ENCODE data around the gene C11orf86. TPM values are rescaled to one million over a fixed set of nuclear protein-coding genes. Genes with fewer than 3 reads are reported as not detected.
A peak's percentile ranks its signal among the peaks of the same experiment; 100 is the strongest.

Gene C11orf86
- total and polyA plus RNA-seq, 2 donors, result not detected

DNA sequence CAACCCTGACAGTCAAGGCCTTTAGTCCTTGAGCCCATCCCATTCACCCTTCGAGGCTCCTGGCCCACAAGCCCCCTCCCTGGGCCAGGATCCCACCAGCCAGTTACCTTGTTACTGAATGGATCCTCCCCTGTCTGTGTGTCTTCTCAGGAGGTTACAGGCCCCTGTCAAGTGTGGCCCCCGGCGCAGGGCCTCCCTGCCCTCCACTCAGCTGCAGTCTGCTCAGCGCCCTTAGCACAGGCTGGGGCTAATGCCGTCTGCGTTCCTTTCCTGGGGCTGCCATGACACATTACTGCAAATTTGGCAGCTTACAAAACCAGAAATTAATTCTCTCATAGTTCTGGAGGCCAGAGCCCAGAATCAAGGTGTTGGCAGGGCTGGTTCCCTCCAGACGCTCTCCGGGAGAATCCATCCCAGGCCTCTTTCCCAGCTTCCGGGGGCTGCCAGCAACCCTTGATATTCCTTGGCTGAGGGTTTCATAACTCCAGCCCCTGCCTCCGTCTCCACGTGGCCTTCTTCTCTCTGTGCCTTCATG, 38.5 kb downstream of the C11orf86 start:
- no peak overlapping the region for H3K4me3 ChIP-seq (ENCODE audit: low read depth, low read length)
- H3K27ac ChIP-seq (ENCODE audit: low read depth), result no peak overlapping the region
- 84% methylated on average over 11 of the region's 11 CpGs for WGBS
- no peaks in the 10 kb centered on the region for H3K4me1 ChIP-seq (ENCODE audit: insufficient read depth)
- DNase-seq (ENCODE audit: extremely low spot score), result no peak
- H3K36me3 ChIP-seq (ENCODE audit: insufficient read depth), result no peaks in the 10 kb centered on the region

DNA sequence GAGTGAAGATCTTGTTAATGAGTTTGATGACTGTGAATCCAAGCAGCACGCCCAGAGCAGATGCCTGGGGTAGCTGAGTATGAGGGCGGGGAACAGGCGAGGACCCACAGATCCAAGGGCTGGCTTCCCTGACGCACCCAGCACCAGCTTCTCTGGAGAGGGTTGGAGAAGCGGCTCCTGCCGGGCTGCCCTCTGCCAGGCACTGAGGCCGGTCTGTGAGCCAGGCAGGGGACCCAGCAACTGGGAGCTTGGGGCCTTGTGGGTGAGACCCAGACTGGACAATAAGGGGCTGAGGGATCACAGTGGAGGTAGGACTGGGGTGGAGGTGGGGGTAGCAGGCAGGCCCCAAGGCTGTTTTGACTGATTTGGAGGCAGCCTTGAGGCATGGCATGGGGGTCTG, 39.2 kb downstream of the C11orf86 start:
- DNase-seq (ENCODE audit: extremely low spot score), result no peak
- WGBS, result 94% methylated on average over 7 of the region's 7 CpGs
- no peak overlapping the region for H3K27ac ChIP-seq (ENCODE audit: low read depth)
- H3K4me1 ChIP-seq (ENCODE audit: insufficient read depth), result no peaks in the 10 kb centered on the region
- H3K4me3 ChIP-seq (ENCODE audit: low read depth, low read length), result no peak overlapping the region
- H3K36me3 ChIP-seq (ENCODE audit: insufficient read depth), result no peaks in the 10 kb centered on the region

DNA sequence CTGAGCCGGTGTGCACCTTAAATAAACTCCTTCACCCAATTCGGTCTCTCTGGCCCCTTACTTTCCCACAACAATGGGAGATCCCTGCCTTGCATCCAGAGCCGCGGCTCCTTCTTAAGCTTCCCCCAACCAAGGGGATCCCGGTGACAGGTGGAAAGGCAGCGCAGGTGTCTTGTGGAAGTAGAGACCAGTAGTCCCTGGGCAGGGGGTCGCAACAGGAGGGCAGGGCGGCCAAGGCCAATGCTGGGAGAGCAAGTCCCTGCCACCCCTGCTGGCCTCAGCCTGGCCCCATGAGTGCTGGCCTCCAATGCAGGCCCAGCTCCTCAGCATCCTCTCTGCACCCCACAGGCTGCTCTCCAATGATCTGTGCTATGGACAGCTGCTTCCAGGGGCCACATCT, 39.9 kb downstream of the C11orf86 start:
- Histone ChIP-seq H3K4me1 (ENCODE audit: insufficient read depth) (no peaks in the 10 kb centered on the region), H3K4me3 (ENCODE audit: low read depth, low read length) (no peak overlapping the region), H3K36me3 (ENCODE audit: insufficient read depth) (no peaks in the 10 kb centered on the region), H3K27ac (ENCODE audit: low read depth) (no peak overlapping the region)
- no peak for DNase-seq (ENCODE audit: extremely low spot score)
- WGBS, result 90% methylated on average over 8 of the region's 8 CpGs

DNA sequence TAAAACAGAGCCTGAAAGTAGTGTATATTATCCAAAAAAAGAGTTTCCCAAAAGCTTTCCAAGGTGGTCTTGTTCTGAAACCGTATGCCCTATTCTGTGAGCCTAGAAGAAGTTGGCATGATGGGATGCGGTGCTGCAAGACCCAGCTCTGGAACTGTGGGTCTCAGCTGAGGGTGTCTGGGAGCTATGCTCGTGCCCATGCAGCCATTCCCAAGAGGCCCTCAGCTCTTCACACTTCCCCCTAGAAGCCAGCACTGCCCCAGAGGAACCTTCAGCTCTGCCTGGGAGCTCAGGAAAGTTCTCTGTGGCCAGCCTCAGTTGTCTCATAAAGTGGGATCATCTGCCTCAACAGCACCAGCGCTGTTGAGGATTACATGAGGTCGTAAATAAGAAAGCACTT, 41.4 kb downstream of the C11orf86 start:
- no peaks in the 10 kb centered on the region for H3K36me3 ChIP-seq (ENCODE audit: insufficient read depth)
- 74% methylated on average over 5 of the region's 5 CpGs for WGBS

DNA sequence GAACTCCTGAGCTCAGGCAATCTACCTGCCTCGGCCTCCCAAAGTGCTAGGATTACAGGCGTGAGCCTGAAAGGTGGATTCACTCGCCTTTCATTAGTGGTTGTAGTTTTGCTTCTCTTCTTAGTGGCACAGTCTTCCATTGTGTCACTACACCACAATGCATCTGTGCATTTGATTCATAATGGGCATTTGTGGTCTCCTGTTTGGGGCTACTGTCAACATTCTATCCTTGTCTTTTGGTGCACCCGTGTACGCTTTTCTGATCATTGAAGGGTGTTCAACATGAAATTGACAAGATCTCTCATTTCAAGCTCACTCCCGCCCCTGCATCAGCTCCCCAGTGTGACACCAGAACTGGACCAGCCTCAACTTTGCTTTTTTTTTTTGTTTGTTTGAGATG, 45.8 kb downstream of the C11orf86 start:
- Histone ChIP-seq H3K27ac (ENCODE audit: low read depth) (no peak overlapping the region), H3K4me3 (ENCODE audit: low read depth, low read length) (no peak overlapping the region), H3K36me3 (ENCODE audit: insufficient read depth) (no peaks in the 10 kb centered on the region), H3K4me1 (ENCODE audit: insufficient read depth) (peaks cover 1% of the 10 kb centered on the region)
- 92% methylated on average over 6 of the region's 6 CpGs for whole genome bisulfite sequencing
- no peak for DNase-seq (ENCODE audit: extremely low spot score)

More for the DNA sequence above, 41.4 kb downstream of the C11orf86 start:
- Histone ChIP-seq H3K4me1 (ENCODE audit: insufficient read depth) (no peaks in the 10 kb centered on the region), H3K4me3 (ENCODE audit: low read depth, low read length) (no peak overlapping the region), H3K27ac (ENCODE audit: low read depth) (no peak overlapping the region)
- no peak for DNase-seq (ENCODE audit: extremely low spot score)

DNA sequence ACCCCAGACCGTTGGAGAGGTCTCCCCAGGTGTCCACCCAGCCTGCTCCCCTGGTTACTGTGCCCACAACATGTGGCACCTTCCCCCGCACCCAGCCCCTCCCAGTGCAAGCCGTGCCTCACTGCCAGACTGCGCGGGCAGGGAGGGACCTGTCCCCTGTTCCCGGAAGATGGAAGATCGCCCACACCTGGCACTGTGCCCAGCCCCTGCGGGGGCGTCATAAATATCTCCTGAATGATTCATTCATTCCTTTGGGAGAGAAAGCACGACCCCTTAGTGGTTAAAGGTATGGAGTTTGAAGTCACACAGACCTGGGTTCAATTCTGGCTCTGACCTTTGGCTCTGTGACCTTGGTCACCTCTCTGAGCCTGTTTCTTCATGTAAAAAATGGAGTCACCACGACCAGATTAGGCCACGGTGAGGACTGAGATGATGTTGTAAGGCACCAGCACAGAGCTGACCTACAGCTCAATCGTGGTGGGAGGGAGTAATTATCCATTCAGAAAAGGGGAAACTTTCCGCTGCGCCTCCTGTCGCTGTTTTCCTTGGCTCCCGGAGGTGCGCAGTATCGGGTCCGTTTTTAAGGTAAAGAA, 47.3 kb downstream of the C11orf86 start:
- WGBS, result 17% methylated on average over 20 of the region's 20 CpGs
- peak overlapping the region; percentile 44 for H3K4me3 ChIP-seq (ENCODE audit: low read depth, low read length)
- H3K36me3 ChIP-seq (ENCODE audit: insufficient read depth), result no peaks in the 10 kb centered on the region
- H3K4me1 ChIP-seq (ENCODE audit: insufficient read depth), result peaks cover 1% of the 10 kb centered on the region
- H3K27ac ChIP-seq (ENCODE audit: low read depth), result no peak overlapping the region
- DNase-seq (ENCODE audit: extremely low spot score), result no peak

GRCh38 chr11:67022961-67023956, 48.2 kb downstream of the C11orf86 start, which contains the start of gene SYT12:
Gene SYT12, plus strand, starts transcription at chr11:67023134. Its CDS starts 7,011 bp downstream, at chr11:67030145.
- Histone ChIP-seq H3K27ac (ENCODE audit: low read depth) (no peak within 1 kb of the TSS), H3K4me1 (ENCODE audit: insufficient read depth) (peaks cover 1% of the 10 kb centered on the region), H3K4me3 (ENCODE audit: low read depth, low read length) (peak within 1 kb of the TSS; percentile 44), H3K36me3 (ENCODE audit: insufficient read depth) (no peaks in the 10 kb centered on the region)
- no peak for DNase-seq (ENCODE audit: extremely low spot score)
- WGBS, result 2% methylated on average over 118 of the region's 118 CpGs

DNA sequence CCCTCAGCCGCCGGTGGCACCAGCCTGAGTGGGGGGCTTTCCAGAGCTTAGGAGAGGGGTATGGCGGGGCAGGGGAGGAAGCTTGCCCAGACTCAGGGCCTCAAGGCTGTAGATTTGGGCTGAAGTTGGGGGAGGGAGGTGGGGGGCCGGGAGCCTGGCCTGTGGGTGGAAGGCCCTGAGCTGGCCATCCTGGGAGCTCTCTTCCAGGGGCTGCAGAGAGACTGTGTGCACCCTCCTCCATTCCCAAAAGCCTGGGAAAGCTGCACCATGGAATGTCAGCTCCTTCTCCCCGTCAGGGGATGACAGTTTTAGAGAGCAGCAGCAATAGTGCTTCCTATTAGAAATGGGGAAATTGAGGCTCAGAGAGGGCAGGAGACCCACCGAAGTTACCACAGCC, 48.9 kb downstream of the C11orf86 start:
- Histone ChIP-seq H3K27ac (ENCODE audit: low read depth) (no peak overlapping the region), H3K36me3 (ENCODE audit: insufficient read depth) (no peaks in the 10 kb centered on the region), H3K4me3 (ENCODE audit: low read depth, low read length) (peak overlapping the region; percentile 44), H3K4me1 (ENCODE audit: insufficient read depth) (peaks cover 1% of the 10 kb centered on the region)
- DNase-seq (ENCODE audit: extremely low spot score), result no peak
- 45% methylated on average over 6 of the region's 6 CpGs for WGBS

GRCh38 chr11:67024410-67024809, 49.3 kb downstream of the C11orf86 start:
- no peak overlapping the region for H3K27ac ChIP-seq (ENCODE audit: low read depth)
- no peaks in the 10 kb centered on the region for H3K36me3 ChIP-seq (ENCODE audit: insufficient read depth)
- WGBS, result 66% methylated on average over 5 of the region's 5 CpGs
- DNase-seq (ENCODE audit: extremely low spot score), result no peak
- H3K4me1 ChIP-seq (ENCODE audit: insufficient read depth), result peaks cover 1% of the 10 kb centered on the region
- H3K4me3 ChIP-seq (ENCODE audit: low read depth, low read length), result no peak overlapping the region

GRCh38 chr11:67024966-67025365, 49.9 kb downstream of the C11orf86 start:
- 87% methylated on average over 1 of the region's 1 CpG for WGBS
- Histone ChIP-seq H3K27ac (ENCODE audit: low read depth) (no peak overlapping the region), H3K4me3 (ENCODE audit: low read depth, low read length) (no peak overlapping the region), H3K4me1 (ENCODE audit: insufficient read depth) (peaks cover 1% of the 10 kb centered on the region), H3K36me3 (ENCODE audit: insufficient read depth) (no peaks in the 10 kb centered on the region)
- no peak for DNase-seq (ENCODE audit: extremely low spot score)

GRCh38 chr11:67025750-67026149, 50.6 kb downstream of the C11orf86 start:
- no peak overlapping the region for H3K27ac ChIP-seq (ENCODE audit: low read depth)
- H3K36me3 ChIP-seq (ENCODE audit: insufficient read depth), result no peaks in the 10 kb centered on the region
- H3K4me1 ChIP-seq (ENCODE audit: insufficient read depth), result peaks cover 1% of the 10 kb centered on the region
- DNase-seq (ENCODE audit: extremely low spot score), result no peak
- no peak overlapping the region for H3K4me3 ChIP-seq (ENCODE audit: low read depth, low read length)
- 84% methylated on average over 8 of the region's 8 CpGs for WGBS

Measured in urinary bladder (tissue), 4 donors.